Choroid plexus epithelial cell (primary cell): ENCODE data around the gene ENTHD1.

ENCODE experiments used
- DNase-seq: peaks from one replicate; pipeline ENCODE4 v3.0.0-alpha.2; 2010; ENCODE audit warnings: low read depth
- H3K4me3 ChIP-seq: 2 replicates; pipeline ENCODE4 v1.5.1; 2011; ENCODE audit warnings: low read depth, mild to moderate bottlenecking, control low read depth, low read length, moderate library complexity
- TF ChIP-seq, protein P1 (sequence below): conservative IDR thresholded peaks from 2 replicates; pipeline ENCODE4 v1.5.1; 2011; ENCODE audit warnings: low read depth, mild to moderate bottlenecking, control low read depth, inconsistent platforms, low read length, moderate library complexity

ENTHD1 gene

DNA sequence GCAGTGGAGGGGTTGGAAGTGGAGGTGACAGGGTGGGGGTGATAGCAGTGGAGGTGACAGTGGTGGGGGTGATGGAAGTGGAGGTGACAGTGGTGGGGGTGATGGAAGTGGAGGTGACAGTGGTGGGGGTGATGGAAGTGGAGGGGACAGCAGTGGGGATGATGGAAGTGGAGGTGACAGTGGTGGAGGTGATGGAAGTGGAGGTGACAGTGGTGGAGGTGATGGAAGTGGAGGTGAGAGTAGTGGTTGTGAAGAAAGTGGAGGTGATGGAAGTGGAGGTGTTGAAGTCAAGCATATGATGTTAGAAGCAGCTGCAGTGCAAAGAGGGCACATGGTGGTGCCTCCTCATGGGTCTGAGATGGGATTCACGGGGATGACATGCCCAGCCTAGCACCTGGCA, 181.5 kb downstream of the ENTHD1 start:
- DNase-seq = no peak
- TF ChIP-seq, protein P1, sequence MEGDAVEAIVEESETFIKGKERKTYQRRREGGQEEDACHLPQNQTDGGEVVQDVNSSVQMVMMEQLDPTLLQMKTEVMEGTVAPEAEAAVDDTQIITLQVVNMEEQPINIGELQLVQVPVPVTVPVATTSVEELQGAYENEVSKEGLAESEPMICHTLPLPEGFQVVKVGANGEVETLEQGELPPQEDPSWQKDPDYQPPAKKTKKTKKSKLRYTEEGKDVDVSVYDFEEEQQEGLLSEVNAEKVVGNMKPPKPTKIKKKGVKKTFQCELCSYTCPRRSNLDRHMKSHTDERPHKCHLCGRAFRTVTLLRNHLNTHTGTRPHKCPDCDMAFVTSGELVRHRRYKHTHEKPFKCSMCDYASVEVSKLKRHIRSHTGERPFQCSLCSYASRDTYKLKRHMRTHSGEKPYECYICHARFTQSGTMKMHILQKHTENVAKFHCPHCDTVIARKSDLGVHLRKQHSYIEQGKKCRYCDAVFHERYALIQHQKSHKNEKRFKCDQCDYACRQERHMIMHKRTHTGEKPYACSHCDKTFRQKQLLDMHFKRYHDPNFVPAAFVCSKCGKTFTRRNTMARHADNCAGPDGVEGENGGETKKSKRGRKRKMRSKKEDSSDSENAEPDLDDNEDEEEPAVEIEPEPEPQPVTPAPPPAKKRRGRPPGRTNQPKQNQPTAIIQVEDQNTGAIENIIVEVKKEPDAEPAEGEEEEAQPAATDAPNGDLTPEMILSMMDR = no peak
- H3K4me3 ChIP-seq = no peak overlapping the region

DNA sequence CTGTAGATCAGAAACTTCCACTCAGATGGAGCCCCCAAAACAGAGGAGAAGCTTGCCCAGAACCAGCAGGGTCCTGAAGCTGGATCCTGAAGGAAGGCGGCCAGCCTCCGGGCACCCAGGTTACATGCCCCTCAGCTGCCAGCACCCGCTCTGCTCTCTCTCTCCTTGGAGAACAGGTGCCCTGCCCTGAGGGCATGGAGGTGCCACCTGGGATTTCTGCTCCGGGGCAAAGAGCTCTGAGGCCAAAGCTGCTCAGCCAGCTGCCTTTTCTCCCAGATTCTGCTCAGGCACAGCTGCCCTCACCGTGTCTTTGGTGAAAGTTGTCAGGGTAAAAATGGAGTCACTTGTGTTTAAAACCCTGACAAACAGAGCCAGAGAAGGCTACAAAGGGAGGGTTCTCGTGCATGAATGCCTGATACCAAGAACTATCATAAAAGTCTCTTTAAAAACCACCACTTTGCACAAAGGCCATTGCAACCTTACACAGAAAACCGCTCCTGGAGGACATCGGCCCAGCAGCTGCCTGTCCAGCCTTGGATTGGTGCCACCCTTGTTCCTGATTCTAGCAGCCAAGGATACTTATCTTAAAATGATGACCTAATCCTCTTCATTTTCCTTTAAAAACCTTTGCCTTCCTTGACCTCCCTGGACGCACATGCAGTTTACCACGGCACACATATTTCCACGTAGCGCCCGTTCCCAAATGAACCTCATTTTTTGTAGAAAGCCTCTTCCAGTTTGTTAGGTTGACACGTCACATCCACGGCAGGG, 183.0 kb downstream of the ENTHD1 start:
- DNase-seq = no peak
- H3K4me3 ChIP-seq = no peak overlapping the region
- TF ChIP-seq, protein P1 = no peak

DNA sequence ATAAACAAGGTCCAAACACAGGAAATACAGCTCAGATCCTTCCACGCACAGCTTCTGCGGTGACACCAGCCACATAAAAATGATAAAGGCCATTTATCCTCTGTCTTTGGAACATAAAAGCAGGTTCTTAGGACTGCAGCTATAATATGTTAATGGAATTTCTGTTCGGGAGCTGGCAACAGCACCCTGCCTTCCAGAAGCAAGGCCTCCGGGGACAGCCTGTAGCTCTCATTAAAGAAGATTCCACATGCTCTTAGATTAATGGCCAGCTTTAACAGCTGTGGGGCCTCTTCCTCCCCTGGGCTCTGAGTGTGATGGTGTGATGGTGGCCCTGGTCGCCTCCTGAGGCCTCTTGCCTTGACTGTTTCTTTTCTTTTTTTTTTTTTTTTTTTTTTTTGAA, 185.7 kb downstream of the ENTHD1 start:
- DNase-seq = no peak
- TF ChIP-seq, protein P1 = no peak
- H3K4me3 ChIP-seq = no peak overlapping the region

DNA sequence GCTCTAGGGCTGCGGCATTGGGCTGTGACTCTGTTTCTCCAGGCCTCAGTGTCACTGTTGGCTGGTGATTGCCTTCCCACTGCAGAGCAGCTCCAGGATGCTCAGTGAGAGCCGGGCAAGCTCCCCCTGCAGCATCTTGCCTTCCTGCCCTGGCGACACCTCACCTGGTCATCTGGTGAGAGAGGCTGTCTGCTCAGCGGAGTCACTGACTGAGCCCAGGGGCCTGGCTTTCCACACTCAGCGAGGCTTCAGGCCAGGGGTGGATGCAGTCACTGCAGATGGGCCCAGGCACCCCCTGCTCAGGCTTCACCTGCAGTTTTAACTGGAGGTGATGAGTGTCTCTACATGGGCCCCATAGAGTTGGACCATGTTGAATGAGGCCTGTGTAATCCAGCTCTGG, 186.2 kb downstream of the ENTHD1 start:
- no peak overlapping the region for H3K4me3 ChIP-seq
- no peak for DNase-seq
- TF ChIP-seq, protein P1 = no peak

DNA sequence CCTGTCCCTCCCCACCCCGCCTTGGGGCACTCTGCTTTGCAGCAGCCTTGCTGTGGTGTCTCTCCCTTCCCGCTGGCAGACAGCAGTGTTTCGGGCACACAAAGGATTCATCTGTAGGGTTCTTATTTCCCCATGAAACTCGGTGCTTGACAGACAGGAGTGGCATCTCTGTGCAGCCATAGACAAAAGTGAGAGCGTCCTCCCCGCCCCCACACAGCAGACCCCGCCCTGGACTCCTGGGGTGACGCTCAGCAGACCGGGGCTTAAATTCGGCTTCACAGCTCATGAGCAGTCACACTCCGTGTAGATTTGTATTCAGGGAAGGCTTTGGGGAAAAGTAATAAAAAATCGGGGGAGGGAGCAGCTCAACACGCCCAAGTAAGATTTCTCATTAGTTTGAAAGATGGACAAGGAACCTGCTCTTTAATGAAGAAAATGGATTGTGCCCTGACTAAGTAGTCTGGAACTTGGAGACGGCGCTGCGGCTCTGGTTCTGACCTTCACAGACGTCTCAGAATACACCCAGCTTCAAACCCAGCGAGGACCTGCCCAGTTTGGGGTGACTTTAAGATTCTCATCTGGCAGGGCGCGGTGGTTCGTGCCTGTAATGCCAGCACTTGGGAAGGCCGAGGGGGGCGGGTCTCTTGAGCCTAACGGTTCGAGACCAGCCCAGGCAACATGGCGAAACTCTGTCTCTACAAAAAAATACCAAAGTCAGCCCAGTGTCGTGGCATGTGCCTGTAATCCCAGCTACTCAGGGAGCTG, 187.0 kb downstream of the ENTHD1 start:
- TF ChIP-seq, protein P1 = no peak
- no peak for DNase-seq
- no peak overlapping the region for H3K4me3 ChIP-seq

DNA sequence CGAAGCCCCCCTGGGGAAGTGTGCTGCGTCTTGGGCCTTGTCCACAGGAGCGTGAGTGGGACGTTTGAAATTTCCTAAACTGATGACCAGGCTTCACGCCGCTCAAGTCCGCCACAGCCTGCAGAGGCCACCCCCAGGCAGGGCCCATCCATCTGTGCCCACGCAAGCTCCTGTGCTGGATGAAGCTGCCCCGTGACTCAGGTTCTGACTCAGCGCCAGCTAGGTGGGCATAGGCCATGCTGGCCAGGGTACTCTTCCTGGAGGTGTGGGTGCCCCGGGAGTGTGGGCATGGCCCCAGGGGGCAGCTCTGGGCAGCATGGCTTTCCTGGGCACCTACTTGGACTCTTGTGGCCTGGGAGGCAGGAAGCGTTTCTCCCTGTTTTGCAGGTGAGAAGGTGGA, 188.2 kb downstream of the ENTHD1 start:
- DNase-seq = no peak
- H3K4me3 ChIP-seq = no peak overlapping the region
- TF ChIP-seq, protein P1 = no peak
